ENCODE results near the gene PRAMEF20. TPM values are rescaled to one million over a fixed set of nuclear protein-coding genes. Genes with fewer than 3 reads are reported as not detected.

The PRAMEF20 gene
- polyA plus RNA-seq, 1 of the 3 experiments (the other 2 are of a cell fraction), result not detected

DNA sequence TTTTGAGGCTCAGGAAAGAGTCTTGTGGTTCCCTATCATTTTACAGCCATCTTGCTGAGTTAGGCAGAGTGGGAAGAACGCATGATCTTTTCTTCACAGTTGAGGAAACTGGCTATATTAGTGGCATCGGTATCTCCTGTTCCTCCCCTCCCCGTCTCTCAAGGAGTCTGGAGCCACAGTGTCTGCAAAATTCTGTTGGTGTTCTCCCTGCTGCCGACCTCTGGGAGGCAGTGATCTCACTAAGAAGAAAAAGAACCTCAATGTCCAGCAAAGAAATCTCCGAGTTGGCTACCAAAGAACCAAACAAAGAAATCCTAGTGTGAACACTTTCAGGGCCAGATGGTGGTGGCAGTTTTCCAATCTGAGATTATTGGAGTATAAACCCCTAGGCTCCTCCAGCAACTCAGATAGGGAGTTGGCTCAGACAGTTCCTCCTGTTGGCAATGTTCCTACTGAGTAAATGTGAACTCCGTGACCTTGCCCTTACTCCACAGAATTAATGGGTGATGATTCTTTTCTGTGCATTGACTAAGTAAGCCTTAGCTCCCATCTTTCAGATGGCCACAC, 41.2 kb downstream of the PRAMEF20 start:
- no peak overlapping the region for H3K9ac ChIP-seq

More for the DNA sequence above, 41.2 kb downstream of the PRAMEF20 start:
- Histone ChIP-seq H3K9me3 (no peaks in the 10 kb centered on the region), H3K79me2 (ENCODE audit: insufficient read depth) (no peaks in the 10 kb centered on the region), H4K20me1 (ENCODE audit: insufficient read depth) (no peaks in the 10 kb centered on the region), H3K9me2 (no peaks in the 10 kb centered on the region), H3K36me3 (replicated peaks in 1 of 2; ENCODE audit: control insufficient read depth in 1 of 2, insufficient read depth in 2 of 2, low read length in 1 of 2) (no peaks in the 10 kb centered on the region), H3K27ac (ENCODE audit: low read depth in 2 of 2, low read length in 1 of 2) (no peak overlapping the region), H2AFZ (ENCODE audit: low read depth) (no peak overlapping the region), H3K4me1 (ENCODE audit: control insufficient read depth in 1 of 2, insufficient read depth in 2 of 2, low read depth in 1 of 2, low read length in 1 of 2) (no peaks in the 10 kb centered on the region), H3K4me3 (ENCODE audit: low read depth in 2 of 2, low read length in 1 of 2) (no peak overlapping the region), H3K27me3 (ENCODE audit: insufficient read depth) (no peaks in the 10 kb centered on the region; the same call in 1 of the 2 replicates), H3K4me2 (no peak overlapping the region), H3F3A (replicated peaks; ENCODE audit: insufficient read depth) (no peaks in the 10 kb centered on the region)
- no peak for DNase-seq
- ChIA-PET CTCF (no interaction called here), POLR2A (no interaction called here)
- WGBS (ENCODE audit: low lambda C conversion rate), result 5% methylated on average over 6 of the region's 6 CpGs
- TF ChIP-seq, protein P1, sequence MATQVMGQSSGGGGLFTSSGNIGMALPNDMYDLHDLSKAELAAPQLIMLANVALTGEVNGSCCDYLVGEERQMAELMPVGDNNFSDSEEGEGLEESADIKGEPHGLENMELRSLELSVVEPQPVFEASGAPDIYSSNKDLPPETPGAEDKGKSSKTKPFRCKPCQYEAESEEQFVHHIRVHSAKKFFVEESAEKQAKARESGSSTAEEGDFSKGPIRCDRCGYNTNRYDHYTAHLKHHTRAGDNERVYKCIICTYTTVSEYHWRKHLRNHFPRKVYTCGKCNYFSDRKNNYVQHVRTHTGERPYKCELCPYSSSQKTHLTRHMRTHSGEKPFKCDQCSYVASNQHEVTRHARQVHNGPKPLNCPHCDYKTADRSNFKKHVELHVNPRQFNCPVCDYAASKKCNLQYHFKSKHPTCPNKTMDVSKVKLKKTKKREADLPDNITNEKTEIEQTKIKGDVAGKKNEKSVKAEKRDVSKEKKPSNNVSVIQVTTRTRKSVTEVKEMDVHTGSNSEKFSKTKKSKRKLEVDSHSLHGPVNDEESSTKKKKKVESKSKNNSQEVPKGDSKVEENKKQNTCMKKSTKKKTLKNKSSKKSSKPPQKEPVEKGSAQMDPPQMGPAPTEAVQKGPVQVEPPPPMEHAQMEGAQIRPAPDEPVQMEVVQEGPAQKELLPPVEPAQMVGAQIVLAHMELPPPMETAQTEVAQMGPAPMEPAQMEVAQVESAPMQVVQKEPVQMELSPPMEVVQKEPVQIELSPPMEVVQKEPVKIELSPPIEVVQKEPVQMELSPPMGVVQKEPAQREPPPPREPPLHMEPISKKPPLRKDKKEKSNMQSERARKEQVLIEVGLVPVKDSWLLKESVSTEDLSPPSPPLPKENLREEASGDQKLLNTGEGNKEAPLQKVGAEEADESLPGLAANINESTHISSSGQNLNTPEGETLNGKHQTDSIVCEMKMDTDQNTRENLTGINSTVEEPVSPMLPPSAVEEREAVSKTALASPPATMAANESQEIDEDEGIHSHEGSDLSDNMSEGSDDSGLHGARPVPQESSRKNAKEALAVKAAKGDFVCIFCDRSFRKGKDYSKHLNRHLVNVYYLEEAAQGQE (IDR thresholded peaks at IDR 0.05; ENCODE audit: low read depth, low read length), result no peak
- TF ChIP-seq, protein P2, sequence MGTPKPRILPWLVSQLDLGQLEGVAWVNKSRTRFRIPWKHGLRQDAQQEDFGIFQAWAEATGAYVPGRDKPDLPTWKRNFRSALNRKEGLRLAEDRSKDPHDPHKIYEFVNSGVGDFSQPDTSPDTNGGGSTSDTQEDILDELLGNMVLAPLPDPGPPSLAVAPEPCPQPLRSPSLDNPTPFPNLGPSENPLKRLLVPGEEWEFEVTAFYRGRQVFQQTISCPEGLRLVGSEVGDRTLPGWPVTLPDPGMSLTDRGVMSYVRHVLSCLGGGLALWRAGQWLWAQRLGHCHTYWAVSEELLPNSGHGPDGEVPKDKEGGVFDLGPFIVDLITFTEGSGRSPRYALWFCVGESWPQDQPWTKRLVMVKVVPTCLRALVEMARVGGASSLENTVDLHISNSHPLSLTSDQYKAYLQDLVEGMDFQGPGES (IDR thresholded peaks at IDR 0.05; ENCODE audit: low read depth, low read length), result no peak
- TF ChIP-seq RAD21 (IDR thresholded peaks at IDR 0.05; ENCODE audit: low read length) (no peak), SIN3A (IDR thresholded peaks at IDR 0.05; ENCODE audit: borderline replicate concordance, low read depth, low read length) (no peak), FOXJ3 (CRISPR knock-in tag; IDR thresholded peaks at IDR 0.05) (no peak), RXRA (IDR thresholded peaks at IDR 0.05; ENCODE audit: borderline replicate concordance, low read depth) (no peak), TEAD4 (IDR thresholded peaks at IDR 0.05; ENCODE audit: borderline replicate concordance, insufficient read depth) (no peak)
- TF ChIP-seq, protein P3, sequence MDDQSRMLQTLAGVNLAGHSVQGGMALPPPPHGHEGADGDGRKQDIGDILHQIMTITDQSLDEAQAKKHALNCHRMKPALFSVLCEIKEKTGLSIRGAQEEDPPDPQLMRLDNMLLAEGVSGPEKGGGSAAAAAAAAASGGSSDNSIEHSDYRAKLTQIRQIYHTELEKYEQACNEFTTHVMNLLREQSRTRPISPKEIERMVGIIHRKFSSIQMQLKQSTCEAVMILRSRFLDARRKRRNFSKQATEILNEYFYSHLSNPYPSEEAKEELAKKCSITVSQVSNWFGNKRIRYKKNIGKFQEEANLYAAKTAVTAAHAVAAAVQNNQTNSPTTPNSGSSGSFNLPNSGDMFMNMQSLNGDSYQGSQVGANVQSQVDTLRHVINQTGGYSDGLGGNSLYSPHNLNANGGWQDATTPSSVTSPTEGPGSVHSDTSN (IDR thresholded peaks at IDR 0.05), result no peak
- TF ChIP-seq, protein P4, sequence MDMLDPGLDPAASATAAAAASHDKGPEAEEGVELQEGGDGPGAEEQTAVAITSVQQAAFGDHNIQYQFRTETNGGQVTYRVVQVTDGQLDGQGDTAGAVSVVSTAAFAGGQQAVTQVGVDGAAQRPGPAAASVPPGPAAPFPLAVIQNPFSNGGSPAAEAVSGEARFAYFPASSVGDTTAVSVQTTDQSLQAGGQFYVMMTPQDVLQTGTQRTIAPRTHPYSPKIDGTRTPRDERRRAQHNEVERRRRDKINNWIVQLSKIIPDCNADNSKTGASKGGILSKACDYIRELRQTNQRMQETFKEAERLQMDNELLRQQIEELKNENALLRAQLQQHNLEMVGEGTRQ (IDR thresholded peaks at IDR 0.05; ENCODE audit: borderline replicate concordance, low read depth, low read length), result no peak

All from SK-N-SH (cell line).